Measurements from ENCODE around the gene STARD6.
"Not testable (repeated sequence)": the region's sequence is repeated elsewhere in the genome, so short reads cannot be mapped to it uniquely, and the experiment has no call there.

The STARD6 gene, protein sequence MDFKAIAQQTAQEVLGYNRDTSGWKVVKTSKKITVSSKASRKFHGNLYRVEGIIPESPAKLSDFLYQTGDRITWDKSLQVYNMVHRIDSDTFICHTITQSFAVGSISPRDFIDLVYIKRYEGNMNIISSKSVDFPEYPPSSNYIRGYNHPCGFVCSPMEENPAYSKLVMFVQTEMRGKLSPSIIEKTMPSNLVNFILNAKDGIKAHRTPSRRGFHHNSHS

DNA sequence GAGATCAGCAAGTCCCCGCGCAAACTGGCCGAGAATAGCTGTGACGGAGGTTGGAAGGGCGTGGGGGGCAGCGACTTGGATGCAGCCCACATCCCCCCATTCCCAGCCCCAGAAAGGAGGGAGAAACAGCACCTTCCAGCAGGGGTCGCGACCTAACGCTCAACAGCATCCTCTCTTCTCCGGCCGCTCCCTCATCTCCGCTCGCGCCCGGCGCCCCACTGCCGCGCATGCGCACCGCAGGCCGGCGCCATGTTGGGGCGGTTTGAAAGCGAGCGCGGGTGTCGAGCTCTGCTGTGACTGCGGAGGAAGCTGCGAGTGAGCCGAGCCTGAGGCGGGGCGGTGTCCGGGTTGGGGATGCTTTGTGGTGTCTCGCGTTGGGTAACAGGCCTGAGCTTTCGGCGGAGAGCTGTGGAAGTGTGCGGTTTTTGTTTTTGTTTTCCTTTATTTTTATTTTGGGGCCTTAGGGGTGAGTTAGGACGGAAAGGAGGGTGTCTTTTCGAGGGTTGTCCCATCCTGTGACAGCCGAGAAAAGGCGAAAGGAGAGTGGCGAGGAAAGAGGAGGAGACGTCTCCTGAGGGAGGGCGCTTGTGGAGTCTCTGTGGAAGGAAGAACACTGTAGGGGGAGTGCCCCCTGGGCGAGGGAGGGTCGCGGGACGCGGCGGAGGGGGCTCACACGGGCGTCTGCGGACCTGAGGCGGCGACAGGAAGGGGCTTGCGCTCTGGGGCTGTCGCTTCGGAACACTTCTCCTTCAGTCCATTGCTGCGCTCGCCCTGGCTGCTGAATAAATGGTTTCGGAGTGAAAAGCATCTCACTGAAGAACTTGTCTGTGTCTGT is at the start of gene STARD6, which contains the start of gene C18orf54:
Gene STARD6 (minus strand): TSS at position 199 of the 835 bp plus-strand sequence. CDS start 3,285 bp downstream, outside the sequence.
Gene C18orf54 (plus strand): TSS at position 247 of the 835 bp plus-strand sequence. CDS start 2,667 bp downstream, outside the sequence.
- peak; percentile 54 for DNase-seq

DNA sequence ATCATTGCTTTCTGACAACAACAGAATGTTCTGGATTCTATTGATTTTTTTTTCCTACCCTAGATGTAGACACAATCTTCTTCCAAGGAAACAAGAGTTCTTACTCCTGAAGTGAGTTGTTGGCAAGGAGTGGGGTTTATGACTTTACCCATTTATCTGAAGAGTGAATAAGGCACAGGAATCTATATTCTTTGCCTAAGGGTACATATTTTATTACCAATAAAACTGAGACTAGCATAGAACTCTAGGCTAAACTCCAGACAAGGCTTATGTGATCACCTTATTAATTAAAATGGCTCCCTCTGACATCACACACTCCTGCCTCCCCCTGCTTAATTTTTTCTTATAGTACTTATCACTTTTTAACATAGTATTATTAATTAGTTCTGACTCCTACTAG is 47.6 kb upstream of the STARD6 start:
- DNase-seq, result no peak

DNA sequence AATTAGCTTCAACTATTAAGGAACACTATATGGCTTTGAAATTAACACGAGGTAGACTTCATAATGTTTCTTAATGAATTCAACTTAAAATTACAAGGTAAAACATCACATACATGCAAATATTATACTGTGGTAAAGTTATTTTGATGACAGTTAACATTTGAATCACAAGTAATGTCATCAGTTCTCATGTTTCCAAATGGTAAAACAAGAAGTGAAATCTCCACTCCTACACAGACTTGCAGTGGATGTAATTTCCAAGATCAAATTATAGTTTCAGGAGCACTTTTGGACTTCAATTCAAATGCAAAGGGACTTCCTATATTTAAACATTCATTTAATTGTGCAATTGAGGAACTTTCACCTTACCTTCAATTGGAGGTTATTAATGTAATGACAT is 39.1 kb upstream of the STARD6 start:
- DNase-seq, result no peak

DNA sequence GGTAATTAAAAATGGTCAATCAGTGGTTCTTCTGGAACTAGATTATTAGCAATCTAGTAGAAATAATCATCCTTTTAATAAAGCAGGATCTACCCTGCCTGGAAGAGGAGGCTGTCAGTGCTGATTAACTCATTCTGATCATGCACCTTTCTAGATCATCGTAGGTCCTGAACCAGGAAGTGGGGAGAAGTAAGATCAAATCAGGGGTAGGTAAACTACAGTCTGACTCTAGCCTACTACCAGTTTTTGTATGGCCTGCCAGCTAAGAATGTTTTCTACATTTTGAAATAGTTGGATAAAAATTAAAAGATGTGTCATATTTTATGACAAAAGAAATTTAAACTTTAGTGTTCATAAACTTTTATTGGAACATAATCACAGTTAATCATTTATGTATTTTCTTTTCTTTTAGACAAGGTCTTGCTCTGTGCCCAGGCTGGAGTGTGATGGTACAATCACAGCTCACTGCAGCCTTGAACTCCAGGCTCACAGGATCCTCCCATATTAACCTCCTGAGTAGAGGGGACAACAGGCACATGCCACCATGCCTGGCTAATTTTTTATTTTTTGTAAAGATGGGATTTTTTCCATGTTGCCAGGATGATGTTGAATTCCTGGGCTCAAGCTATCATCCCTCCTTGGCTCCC is 36.1 kb upstream of the STARD6 start:
- DNase-seq, result no peak

DNA sequence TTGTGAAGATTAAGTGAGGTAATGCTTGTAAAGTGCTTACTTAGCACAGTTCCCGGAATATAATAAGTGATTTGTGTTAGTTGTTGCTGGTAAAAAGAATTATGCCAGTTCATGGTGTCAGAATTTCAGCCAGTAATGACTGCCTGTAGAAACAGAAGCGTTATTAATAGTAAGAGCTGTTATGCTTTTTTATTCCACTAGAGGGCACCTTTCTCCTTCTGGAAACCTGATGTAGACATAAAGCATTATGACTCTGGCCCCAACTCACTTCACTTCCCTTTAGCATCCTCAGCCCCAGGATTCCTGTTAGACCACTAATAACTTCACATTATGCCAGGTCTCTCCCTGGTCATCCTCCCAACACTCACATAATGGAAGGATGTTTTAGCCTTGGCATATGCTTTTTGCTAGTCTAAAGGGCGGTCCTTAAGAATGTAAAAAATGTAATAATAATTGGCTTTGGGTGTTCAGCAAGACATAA is 34.9 kb upstream of the STARD6 start:
- DNase-seq, result peak; percentile 16

DNA sequence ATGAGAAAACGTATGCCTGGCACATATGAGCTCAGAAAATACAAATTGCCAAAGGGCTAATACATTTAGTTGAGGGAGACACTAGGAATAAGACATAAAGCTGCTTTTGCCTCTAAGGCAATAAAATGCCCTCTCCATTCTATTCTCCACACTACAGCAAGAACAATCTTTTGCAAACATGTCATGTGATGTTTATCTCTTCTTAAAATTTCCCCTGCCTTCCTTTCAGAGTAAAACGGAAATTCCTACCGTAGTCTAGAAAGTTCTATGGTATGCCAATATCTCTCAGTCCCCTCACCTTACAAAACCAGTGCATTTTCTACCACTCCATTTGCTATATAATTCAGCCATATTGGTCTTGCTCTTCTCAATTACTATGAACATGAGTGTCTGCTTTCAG is 33.2 kb upstream of the STARD6 start:
- no peak for DNase-seq

DNA sequence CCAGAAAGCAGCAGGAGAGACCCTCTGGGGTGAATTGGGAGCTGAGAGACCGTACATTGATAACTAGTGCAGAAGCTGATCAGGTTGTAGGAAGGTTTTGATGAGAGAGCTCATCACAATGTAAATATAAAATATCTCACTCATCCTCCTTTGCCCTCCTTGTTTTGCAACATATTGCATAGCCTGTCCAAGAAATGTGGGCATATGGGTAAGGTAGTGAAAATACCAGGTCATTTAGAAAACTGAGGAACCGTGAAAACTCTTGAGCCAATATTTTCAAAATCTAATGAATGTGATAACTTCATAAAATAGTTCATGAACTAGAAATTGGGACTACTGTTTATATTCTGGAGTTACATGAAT is 31.5 kb upstream of the STARD6 start:
- DNase-seq, result no peak

DNA sequence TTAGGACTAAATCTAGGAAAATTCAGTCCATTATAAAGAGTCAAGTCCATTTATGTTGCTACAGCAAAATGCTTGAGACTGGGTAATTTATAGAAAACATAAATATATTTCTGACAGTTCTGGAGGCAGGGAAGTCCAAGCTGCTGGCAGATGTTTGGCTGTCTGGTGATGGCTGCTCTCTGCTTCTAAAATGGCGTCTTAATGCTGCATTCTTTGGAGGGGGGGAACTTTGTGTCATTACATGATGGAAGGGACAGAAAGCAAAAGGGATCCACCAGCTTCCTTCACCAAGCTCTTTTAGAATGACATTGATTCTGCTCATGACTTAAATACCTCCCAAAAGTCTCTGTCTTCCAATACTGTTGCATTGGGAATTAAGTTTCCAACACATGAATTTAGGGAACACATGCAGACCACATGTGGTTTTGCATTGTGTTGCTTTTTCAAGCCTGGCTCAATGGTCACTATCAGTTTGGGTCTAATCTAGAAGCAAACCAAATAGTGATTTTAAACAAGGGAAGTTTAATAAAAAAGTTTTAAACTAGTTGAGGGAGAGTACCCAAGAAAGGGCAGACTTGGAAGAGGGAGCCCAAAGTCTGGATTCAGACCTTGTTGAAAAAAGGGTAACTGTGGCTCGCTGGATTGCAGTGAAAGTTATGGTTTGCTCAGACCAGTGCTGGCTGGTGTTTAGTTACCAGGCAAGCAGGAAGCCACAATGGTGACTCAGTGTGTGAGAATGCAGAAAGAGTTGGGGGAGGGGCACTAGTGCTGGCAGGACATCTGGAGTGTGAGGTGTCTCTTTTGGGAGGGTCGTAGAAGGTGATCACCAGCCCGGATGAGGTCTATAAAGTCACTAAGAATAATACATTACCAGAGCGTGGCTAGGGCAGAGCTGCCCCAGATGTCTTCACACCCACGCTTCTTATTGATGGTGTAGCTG is 30.8 kb upstream of the STARD6 start:
- DNase-seq, result no peak

DNA sequence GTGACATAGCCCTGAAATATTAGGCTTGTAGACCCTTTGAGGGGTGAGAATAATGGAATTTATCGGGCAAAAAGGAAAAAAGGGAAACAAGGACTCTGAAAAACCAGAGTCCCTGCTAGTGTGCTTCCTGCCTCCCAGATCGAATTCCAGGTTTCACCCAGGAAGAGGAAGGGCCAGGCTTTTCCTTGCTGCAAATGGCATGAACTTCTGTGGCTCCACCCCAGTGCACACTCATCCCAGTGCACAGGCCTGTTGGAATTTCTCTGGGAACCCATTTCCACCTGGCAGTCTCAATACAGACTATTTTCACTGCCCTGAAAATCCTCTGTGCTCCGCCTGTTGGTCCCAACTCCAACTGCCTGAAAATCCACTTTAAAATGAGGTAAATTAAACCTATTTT is 30.0 kb upstream of the STARD6 start:
- DNase-seq, result no peak

DNA sequence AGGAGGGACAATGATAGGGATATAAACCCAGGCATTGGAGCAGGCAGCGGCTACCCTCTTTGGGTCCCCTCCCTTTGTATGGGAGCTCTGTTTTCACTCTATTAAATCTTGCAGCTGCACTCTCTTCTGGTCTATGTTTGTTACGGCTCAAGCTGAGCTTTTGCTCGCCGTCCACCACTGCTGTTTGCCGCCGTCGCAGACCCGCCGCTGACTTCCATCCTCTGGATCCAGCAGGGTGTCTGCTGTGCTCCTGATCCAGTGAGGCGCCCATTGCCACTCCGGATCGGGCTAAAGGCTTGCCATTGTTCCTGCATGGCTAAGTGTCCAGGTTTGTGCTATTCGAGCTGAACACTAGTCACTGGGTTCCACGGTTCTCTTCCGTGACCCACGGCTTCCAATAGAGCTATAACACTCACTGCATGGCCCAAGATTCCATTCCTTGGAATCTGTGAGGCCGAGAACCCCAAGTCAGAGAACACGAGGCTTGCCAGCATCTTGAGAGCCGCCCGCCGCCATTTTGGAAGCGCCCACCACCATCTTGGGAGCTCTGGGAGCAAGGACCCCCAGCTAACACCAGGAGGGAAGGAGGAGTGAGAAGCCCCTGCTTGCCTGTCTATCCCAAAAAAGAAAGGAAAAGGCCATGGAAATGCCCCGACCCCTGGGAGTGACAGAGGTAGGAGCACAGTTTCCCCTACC is 29.3 kb upstream of the STARD6 start:
- DNase-seq, result not testable (repeated sequence)

DNA sequence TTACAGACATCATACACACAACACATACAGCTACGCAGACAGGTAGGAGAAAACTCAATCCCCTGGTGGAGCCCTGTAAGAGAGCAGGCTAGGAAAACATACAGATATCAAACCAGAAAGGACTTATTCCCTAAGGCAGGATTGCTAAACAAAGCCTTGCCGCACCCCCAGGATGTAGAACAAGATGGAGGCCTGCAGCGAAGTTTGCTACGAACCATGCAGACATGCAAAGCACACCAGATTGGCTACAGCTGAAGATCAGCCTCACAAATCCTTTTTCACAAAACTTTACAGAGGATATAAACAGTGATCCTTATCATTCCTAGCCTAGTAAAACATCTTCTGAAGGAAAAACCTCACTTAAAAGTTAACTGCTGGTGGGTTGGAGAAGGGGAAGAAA is 28.4 kb upstream of the STARD6 start:
- DNase-seq, result no peak

DNA sequence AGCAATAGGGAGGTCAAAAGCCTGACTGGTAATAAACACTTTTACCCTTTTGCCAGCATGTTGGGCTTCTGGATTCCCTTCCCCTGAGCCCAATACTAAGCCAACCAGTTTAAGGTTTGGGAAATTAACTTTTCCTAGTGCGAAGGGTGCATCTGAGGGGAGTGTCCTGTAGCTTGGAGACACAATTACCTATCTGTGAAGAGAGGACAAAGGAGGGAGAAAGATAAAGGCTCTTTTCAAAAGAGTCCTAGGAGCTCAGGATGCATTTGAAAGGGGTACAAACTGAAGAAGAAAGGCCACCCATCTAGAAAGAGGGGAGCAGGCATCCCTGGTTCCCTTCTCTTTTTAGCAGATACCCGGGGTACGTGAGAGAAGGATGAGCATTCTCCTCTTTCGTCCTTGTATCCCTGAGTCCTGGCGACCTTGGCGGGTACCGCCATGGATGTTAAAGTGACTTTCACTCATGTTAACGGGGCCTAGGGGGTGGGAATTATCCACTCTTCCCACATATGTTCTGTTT is 25.1 kb upstream of the STARD6 start:
- DNase-seq, result no peak

DNA sequence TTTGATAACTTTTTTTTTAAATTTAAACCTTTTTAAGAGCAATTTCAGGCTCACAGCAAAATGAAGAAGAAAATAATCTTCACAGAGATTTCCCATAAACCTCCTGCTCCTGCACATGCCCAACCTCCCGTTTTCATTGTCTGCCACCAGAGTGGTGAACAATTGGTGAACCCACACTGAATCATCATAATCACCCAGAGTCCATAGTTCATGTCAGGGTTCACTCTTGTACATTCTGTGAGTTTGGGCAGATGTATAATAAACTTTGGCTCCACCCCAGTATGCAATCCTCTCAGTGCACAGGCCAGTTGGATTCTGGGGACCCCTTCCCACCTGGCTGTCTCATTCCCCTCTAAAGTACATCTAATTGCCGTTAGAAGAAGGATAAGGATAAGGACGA is 24.4 kb upstream of the STARD6 start:
- DNase-seq, result no peak

DNA sequence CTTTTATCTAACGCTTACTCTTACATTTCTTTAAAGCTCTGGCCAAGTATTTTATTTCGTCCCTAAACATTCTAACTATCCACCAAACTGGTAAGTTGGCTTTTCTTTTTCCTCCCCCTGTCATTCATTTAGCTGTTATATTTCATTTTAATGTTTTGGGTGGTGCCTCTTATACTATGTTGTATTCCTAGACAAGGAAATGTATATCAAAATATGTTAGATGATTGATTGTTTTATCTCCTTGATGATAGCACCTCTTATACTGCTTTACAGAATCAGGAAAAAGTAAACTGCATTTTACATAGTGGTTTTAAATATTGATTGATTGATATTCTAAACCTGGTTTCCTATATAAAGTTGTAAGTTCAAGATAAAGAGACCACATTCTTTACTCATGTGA is 24.0 kb upstream of the STARD6 start:
- DNase-seq, result no peak

DNA sequence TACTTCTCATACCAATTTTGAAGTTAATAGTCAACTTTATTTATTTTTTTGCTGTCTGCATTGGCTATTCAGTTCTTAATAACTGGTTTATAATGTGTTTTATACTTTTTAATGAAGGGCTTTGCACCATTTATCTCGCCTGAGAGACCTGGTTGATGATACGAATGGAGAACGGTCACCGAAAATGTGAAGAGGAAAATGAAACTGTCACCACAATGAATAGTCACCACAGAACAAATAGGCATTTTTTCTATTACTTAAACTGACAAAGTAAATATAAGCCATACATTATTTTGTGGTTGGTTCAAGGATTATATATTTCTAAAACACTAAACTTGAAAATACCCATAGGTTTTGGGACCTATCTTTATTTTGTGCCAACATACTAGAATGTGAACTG is 20.4 kb upstream of the STARD6 start:
- no peak for DNase-seq

DNA sequence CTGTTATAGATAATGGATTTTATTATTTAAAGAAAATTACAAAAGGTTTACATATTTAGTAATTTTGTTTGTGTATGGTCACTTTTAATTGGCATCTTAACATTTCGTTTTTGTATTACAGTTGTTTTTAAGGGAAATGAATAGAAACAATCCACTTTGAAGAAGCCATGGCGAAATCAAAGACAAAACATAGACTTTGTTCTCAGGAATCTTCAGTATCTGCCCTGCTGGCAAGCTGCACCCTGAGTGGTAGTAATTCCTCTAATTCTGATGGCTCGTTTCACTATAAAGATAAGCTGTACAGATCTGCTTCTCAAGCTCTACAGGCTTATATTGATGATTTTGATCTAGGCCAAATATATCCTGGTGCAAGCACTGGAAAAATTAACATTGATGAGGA is 2.7 kb upstream of the STARD6 start:
- no peak for DNase-seq

DNA sequence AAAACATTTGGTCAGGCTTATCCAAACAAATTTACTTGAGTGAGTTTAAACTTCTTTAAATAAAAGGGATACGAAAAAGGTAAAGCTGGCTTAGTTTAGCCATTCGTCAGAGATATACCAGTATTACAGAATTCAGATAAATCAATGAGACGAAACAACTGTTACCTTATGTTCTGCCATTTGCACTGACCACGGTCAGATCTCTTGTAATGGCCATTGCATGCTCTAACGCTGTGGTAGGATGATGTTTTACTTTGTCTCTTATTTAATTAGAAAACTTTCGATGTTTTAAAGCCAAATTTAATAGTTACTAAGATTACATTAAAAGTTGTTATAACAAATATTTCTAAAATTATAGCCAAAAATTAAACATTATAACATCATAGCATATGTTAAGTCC is 1.6 kb upstream of the STARD6 start:
- no peak for DNase-seq

DNA sequence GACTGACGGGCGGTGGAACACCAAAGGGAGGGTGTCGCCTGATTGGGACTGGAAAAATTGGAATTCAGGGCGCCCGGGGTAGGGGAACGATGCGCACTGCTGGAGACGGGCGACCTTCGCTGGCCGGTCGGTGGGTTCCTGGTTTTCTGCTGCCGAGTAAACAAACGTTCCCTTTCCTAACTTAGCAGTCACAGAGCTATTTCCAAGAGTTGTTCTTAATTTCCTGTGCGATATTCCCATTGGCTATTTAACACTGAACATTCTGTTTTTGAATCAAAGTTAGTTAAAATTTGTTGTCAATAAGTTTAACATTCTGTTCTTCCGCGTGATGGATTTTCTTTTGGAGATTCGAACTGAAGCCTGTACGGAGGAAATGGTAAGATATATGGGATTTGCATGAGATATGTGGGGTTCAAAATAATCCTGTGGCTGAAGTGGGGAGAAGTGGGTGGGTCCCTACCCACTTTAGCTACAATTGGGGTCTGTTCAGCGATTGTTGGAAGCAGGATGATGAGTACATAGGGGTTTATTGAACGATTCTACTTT is 910 bp upstream of the STARD6 start:
- no peak for DNase-seq

DNA sequence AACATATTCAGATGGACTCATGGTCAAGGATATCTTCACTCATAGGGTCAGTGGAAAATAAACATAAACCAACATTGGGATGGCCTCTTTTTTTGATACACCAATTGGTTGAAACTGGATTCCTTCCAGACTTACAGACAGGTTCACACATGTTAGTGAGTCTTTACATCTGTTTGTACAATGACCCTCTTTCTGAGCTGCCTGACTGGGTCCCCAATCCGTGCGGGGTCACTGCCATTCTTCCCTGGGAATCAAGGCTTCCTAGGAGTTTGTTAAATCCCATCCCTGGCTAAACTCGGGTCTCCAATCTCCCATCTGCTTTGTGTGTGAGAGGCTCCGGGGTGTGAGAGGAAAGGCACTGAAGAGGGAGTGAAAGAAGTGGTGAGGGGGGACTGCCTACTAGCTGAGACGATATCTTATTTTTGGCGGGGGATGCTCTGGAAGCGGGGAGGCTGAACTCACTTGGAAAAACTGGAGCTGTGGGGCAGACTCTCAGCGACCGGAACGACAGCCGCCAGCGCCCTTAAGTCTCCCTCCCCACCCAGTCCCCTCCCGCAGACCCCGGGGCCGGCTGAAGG is 487 bp downstream of the STARD6 start:
- DNase-seq, result peak; percentile 26

DNA sequence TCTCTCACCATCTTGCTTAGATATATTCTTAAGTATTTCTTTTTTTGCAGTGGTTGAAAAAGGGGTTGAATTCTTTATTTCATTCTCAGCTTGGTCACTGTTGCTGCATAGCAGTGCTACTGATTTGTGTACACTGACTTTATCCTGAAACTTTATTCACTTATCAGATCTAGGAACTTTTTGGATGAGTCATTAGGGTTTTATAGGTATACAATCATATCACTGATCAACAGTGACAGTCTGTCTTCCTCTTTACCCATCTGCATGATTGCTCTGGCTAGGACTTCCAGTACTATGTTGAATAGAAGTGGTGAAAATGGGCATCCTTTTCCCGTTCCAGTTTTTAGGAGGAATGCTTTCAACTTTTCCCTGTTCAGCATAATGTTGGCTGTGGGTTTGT is 6.5 kb downstream of the STARD6 start:
- no peak for DNase-seq

DNA sequence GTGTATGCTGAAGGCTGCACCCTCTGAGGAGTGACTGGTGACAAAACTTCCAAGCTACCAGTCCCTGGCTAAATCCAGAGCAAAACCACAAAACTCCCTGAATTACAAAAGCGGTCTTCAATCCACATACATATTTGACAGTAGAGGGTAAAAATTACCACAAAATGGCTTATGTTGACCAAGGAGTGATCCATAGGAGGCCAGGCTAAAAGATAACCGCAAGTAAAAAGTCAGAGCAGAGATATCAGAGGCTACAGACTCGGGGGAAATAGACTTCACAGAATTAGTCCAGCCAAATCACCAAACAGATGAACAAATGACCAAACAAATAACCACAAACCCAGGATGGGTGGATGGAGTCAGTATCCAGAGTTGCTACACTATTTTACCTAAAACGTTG is 19.4 kb downstream of the STARD6 start:
- no peak for DNase-seq
